ENCODE results near the gene CSPG4. TPM values are rescaled to one million over a fixed set of nuclear protein-coding genes. Genes with fewer than 3 reads are reported as not detected.
"Not testable (repeated sequence)": the region's sequence is repeated elsewhere in the genome, so short reads cannot be mapped to it uniquely, and the experiment has no call there.

CSPG4 gene
- total RNA-seq, 1 experiment from 2014 or later = 17.5 TPM

GRCh38 chr15:75715312-75715832 is 2.7 kb upstream of the CSPG4 start:
- CTCF ChIA-PET; H3K36me3 ChIP-seq (ENCODE audit: control insufficient read depth, insufficient read depth, low read length); BruUV-seq (replicated peaks); H3K9me3 ChIP-seq (ENCODE audit: control insufficient read depth, insufficient read depth, low read depth, low read length); intact Hi-C loops (cut with micrococcal nuclease; ENCODE audit: unreplicated experiment); DNase-seq (ENCODE audit: low read depth, low spot score); POLR2A ChIA-PET; H3K4me3 ChIP-seq (ENCODE audit: low read depth in 2 of 2, low read length in 2 of 2); ATAC-seq; H3K4me1 ChIP-seq (ENCODE audit: control insufficient read depth, insufficient read depth, low read length); H3K27ac ChIP-seq (ENCODE audit: low read length); in situ Hi-C loops (cut with HindIII; ENCODE audit: low pct_unique_long_range_greater_than_20kb, low sequenced_read_pairs); H3K27me3 ChIP-seq (ENCODE audit: control insufficient read depth, insufficient read depth, low read length): not testable (repeated sequence)

GRCh38 chr15:75714195-75714594 is 1.5 kb upstream of the CSPG4 start:
- ATAC-seq (no peak), DNase-seq (ENCODE audit: low read depth, low spot score) (no peak)
- Histone ChIP-seq H3K27me3 (ENCODE audit: control insufficient read depth, insufficient read depth, low read length) (no peaks in the 10 kb centered on the region), H3K4me1 (ENCODE audit: control insufficient read depth, insufficient read depth, low read length) (peaks cover 9% of the 10 kb centered on the region), H3K9me3 (ENCODE audit: control insufficient read depth, insufficient read depth, low read depth, low read length) (no peaks in the 10 kb centered on the region), H3K36me3 (ENCODE audit: control insufficient read depth, insufficient read depth, low read length) (no peaks in the 10 kb centered on the region; the same call in 1 of the 2 replicates), H3K27ac (ENCODE audit: low read length) (no peak overlapping the region), H3K4me3 (ENCODE audit: low read depth in 2 of 2, low read length in 2 of 2) (no peak overlapping the region)
- intact Hi-C loops (cut with micrococcal nuclease; ENCODE audit: unreplicated experiment) = no loop called here
- in situ Hi-C loops (cut with HindIII; ENCODE audit: low pct_unique_long_range_greater_than_20kb, low sequenced_read_pairs) = no loop called here
- POLR2A ChIA-PET = interaction anchor here (0.6 kb wide), 1 partner anchor 15 kb away, joined by 3 read pairs; no protein-coding TSS in a partner anchor
- no TSS peak for BruUV-seq (replicated peaks)
- CTCF ChIA-PET = interaction anchor here (0.6 kb wide), 1 partner anchor 28 kb away, joined by 8 read pairs; no protein-coding TSS in a partner anchor
- TF ChIP-seq SIN3A (IDR thresholded peaks at IDR 0.05; ENCODE audit: borderline replicate concordance, insufficient read depth, low read depth, low read length) = no peak
- TF ChIP-seq POLR2AphosphoS5 (IDR thresholded peaks at IDR 0.05; ENCODE audit: low read depth, low read length) = no peak
- TF ChIP-seq, protein P1, sequence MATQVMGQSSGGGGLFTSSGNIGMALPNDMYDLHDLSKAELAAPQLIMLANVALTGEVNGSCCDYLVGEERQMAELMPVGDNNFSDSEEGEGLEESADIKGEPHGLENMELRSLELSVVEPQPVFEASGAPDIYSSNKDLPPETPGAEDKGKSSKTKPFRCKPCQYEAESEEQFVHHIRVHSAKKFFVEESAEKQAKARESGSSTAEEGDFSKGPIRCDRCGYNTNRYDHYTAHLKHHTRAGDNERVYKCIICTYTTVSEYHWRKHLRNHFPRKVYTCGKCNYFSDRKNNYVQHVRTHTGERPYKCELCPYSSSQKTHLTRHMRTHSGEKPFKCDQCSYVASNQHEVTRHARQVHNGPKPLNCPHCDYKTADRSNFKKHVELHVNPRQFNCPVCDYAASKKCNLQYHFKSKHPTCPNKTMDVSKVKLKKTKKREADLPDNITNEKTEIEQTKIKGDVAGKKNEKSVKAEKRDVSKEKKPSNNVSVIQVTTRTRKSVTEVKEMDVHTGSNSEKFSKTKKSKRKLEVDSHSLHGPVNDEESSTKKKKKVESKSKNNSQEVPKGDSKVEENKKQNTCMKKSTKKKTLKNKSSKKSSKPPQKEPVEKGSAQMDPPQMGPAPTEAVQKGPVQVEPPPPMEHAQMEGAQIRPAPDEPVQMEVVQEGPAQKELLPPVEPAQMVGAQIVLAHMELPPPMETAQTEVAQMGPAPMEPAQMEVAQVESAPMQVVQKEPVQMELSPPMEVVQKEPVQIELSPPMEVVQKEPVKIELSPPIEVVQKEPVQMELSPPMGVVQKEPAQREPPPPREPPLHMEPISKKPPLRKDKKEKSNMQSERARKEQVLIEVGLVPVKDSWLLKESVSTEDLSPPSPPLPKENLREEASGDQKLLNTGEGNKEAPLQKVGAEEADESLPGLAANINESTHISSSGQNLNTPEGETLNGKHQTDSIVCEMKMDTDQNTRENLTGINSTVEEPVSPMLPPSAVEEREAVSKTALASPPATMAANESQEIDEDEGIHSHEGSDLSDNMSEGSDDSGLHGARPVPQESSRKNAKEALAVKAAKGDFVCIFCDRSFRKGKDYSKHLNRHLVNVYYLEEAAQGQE (IDR thresholded peaks at IDR 0.05; ENCODE audit: insufficient read depth in 1 of 2, low read depth in 2 of 2, low read length in 1 of 2) = no peak
- TF ChIP-seq TCF7L2 (IDR thresholded peaks at IDR 0.05; ENCODE audit: low read depth, low read length) = no peak
- TF ChIP-seq, protein P2, sequence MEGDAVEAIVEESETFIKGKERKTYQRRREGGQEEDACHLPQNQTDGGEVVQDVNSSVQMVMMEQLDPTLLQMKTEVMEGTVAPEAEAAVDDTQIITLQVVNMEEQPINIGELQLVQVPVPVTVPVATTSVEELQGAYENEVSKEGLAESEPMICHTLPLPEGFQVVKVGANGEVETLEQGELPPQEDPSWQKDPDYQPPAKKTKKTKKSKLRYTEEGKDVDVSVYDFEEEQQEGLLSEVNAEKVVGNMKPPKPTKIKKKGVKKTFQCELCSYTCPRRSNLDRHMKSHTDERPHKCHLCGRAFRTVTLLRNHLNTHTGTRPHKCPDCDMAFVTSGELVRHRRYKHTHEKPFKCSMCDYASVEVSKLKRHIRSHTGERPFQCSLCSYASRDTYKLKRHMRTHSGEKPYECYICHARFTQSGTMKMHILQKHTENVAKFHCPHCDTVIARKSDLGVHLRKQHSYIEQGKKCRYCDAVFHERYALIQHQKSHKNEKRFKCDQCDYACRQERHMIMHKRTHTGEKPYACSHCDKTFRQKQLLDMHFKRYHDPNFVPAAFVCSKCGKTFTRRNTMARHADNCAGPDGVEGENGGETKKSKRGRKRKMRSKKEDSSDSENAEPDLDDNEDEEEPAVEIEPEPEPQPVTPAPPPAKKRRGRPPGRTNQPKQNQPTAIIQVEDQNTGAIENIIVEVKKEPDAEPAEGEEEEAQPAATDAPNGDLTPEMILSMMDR (IDR thresholded peaks at IDR 0.05) = no peak

DNA sequence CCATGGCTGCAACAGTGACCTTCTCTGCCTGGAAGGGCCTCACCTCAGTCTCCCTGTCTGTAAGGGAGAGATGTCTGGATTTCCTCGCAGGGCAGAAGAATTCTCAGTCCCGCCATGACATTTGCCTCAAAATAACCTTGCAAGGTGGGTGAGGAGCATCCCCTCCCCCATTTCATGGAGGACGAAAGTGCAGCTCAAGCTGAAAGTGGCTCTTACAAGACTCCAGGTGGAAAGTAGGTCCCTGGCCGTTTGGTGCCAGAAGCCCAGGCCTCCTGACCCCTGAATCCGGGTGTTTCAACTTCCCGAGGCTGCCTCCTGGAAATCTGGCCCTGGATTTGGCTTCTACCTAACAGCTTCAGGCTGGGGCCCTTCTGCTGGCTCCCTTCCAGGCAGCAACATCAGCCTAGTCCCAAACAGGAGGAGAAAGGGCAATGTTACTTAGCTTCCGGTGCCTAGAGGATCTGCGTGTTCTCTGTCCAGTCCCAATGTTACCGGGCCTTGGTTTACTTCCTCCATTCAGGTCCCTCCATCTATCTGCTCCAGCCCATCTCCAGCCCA is 769 bp upstream of the CSPG4 start:
- ATAC-seq (peak; percentile 40; the same call in 1 of the 2 replicates), DNase-seq (ENCODE audit: low read depth, low spot score) (no peak)
- TF ChIP-seq TCF7L2 (IDR thresholded peaks at IDR 0.05; ENCODE audit: low read depth, low read length) (no peak), SIN3A (IDR thresholded peaks at IDR 0.05; ENCODE audit: borderline replicate concordance, insufficient read depth, low read depth, low read length) (no peak), POLR2AphosphoS5 (IDR thresholded peaks at IDR 0.05; ENCODE audit: low read depth, low read length) (no peak)
- TF ChIP-seq, protein P2 (IDR thresholded peaks at IDR 0.05) = no peak
- TF ChIP-seq, protein P1 (IDR thresholded peaks at IDR 0.05; ENCODE audit: insufficient read depth in 1 of 2, low read depth in 2 of 2, low read length in 1 of 2) = no peak
- peak overlapping the region; percentile 79 for H3K27ac ChIP-seq (ENCODE audit: low read length)
- no TSS peak for BruUV-seq (replicated peaks)
- in situ Hi-C loops (cut with HindIII; ENCODE audit: low pct_unique_long_range_greater_than_20kb, low sequenced_read_pairs) = no loop called here
- H3K9me3 ChIP-seq (ENCODE audit: control insufficient read depth, insufficient read depth, low read depth, low read length) = no peaks in the 10 kb centered on the region
- peak overlapping the region in 1 of 2 experiments; percentile 55; a peak in 1 of 4 replicates for H3K4me3 ChIP-seq (ENCODE audit: low read depth in 2 of 2, low read length in 2 of 2)
- H3K4me1 ChIP-seq (ENCODE audit: control insufficient read depth, insufficient read depth, low read length) = peaks cover 9% of the 10 kb centered on the region
- CTCF ChIA-PET = interaction anchor here (0.8 kb wide), 1 partner anchor 89 kb away, joined by 3 read pairs; no protein-coding TSS in a partner anchor
- intact Hi-C loops (cut with micrococcal nuclease; ENCODE audit: unreplicated experiment) = no loop called here
- POLR2A ChIA-PET = interaction anchor here (0.6 kb wide), 2 partner anchors 14 to 291 kb away, joined by 3 read pairs; no protein-coding TSS in a partner anchor
- no peaks in the 10 kb centered on the region; the same call in 1 of the 2 replicates for H3K36me3 ChIP-seq (ENCODE audit: control insufficient read depth, insufficient read depth, low read length)
- H3K27me3 ChIP-seq (ENCODE audit: control insufficient read depth, insufficient read depth, low read length) = no peaks in the 10 kb centered on the region

All from Panc1 (cell line).